SK-N-DZ (cell line): ENCODE data around the gene BLACAT1.
A peak's percentile ranks its signal among the peaks of the same experiment; 100 is the strongest.
"Not testable (repeated sequence)": the region's sequence is repeated elsewhere in the genome, so short reads cannot be mapped to it uniquely, and the experiment has no call there.

Source experiments
- DNase-seq: peaks from one replicate; pipeline ENCODE4 v3.0.0-alpha.2; 2015; ENCODE audit warnings: low spot score

BLACAT1 gene

GRCh38 chr1:205484985-205485967 lies 29.4 kb upstream of the BLACAT1 start:
- DNase-seq, result peak; percentile 81

- no peak for DNase-seq
Measured at GRCh38 chr1:205483372-205483771, 27.5 kb upstream of the BLACAT1 start.

- not testable (repeated sequence) for DNase-seq
Measured at GRCh38 chr1:205482587-205482986, 26.7 kb upstream of the BLACAT1 start.

DNA sequence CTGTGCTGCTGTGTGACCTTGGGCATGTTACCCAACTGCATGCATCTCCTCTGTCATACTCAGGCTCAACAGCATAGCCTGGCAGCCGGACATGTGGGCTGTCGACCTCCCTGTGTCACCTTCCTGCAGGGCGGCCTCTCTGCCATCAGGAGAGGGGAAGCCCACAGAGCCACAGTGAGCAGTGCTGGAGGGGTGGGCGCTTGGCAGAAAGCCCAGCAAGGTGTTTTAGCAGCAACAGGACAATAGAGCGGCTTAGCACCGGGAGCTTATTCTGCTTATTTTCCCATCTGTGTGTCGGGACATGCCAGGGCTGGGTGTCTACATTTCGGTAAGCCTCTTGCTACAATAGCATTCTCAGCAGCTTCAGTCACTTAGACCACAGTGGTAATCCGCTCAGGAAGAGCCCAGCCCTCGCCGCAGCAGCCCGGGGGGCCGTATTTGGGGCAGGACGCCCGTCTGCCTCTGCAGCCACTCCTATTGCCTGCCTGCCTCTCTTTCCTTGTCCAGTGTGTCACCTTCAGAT lies 25.8 kb upstream of the BLACAT1 start:
- no peak for DNase-seq

DNA sequence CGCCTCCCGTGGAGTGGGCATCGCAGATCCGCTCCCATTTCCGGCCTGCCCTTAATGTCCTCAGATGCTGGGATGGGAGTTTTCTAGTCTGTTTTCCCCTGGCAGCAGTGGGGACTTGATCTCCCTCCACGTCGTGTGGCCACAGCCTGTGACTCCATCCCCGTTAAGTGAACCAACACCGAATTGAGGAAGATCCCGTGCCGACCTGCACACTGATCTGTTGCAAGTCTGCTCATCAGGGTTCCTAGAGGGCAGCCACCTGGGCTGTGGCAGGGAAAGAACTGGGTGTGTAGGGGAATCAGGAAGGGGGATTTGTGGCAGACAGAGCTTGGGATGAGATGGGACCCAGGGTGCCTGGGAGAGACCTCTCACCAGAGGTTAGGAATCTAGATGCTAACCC lies 25.4 kb upstream of the BLACAT1 start:
- no peak for DNase-seq

GRCh38 chr1:205480349-205480985 lies 24.6 kb upstream of the BLACAT1 start:
- DNase-seq, result no peak

DNA sequence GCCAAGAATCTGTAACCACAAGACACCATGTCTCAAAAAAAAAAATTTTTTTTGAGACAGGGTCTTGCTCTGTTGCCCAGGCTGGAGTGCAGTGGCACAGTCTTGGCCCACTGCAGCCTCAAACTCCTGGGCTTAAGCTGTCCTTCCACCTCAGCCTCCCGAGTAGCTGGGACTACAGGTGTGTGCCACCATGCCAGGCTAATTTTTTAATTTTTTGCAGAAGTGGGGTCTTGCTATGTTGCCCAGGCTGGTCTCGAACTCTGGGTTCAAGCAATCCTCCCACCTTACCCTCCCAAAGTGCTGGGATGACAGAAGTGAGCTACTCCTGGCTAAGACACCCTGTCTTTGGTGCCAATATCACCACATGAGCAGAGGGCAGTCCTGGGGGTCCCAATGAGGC lies 23.1 kb upstream of the BLACAT1 start:
- DNase-seq, result not testable (repeated sequence)

- no peak for DNase-seq
Measured at GRCh38 chr1:205477759-205478247, 22.0 kb upstream of the BLACAT1 start.

GRCh38 chr1:205477121-205477758 lies 21.4 kb upstream of the BLACAT1 start:
- no peak for DNase-seq

DNA sequence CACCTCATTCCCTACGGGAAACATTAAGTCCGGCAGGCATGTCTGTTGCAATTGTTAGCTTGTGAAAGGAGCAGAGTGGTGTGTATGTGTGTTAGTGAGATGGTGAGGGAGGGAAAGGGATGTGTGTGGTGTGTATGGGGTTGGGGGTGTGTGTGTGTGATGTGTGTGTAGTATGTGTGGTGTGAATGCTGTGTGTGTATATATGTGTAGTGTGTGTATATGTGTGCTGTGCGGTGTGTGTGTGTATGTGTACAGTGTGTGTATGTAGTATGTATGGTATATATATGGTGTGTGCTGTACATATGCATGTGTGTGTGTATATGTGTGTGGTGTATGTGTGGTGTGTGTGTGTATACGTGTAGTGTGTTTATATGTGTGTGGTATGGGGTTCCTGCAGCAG lies 20.8 kb upstream of the BLACAT1 start:
- no peak for DNase-seq

DNA sequence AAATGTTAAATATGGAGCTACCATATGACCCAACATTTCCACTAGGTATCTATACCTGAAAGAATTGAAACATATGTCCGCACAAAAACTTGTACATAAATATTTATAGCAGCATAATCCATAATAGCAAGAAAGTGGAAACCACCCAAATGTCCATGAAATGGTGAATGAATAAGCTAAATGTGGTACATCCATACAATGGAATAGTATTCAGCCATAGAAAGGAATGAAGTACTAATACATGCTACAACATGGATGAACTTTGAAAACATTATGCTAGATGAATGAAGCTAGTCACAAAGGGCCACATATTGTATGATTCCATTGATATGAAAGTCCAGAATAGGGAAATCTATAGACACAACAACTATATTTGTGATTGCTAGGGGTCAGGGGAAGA lies 20.0 kb upstream of the BLACAT1 start:
- no peak for DNase-seq

- DNase-seq, result no peak
Measured at GRCh38 chr1:205474571-205474970, 18.7 kb upstream of the BLACAT1 start.

GRCh38 chr1:205473966-205474365 lies 18.1 kb upstream of the BLACAT1 start:
- no peak for DNase-seq

- no peak for DNase-seq
Measured at GRCh38 chr1:205473475-205473874, 17.6 kb upstream of the BLACAT1 start.

DNA sequence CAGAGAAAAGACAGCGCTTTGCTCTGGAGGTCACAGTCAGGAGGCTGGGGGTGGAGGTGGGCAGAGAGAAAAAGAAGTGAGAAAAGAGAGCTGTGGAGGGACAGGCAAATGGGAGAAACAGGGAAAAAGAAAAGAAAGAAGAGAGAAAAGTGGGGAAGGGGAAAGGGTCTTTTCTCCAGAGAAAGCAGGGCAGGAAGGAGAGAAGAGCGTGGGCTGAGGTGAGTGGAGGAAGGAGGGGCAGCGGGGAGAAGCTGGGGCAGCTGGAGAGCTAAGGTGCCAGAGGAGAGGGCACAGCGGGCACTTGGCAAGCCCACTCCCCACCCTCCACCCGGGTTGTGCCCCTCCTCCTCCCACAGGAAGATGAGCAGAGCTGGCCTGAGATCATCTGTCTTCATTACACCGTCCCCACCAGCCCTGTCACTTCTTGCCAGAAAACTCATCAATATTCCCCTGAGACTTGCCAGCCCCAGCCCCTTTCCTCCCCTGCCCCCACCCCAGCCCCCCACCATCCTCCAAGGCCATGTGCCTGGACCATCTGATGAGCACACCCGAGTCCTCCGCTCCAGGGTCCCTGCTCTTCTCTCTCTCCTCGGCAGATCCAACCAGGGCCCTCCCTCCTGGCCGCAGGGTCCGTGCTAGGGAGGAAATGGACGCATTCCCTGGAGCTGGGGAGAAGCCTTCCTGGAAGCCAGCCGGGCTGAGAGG lies 17.0 kb upstream of the BLACAT1 start:
- DNase-seq, result peak; percentile 62

GRCh38 chr1:205470131-205470530 lies 14.3 kb upstream of the BLACAT1 start:
- no peak for DNase-seq

DNA sequence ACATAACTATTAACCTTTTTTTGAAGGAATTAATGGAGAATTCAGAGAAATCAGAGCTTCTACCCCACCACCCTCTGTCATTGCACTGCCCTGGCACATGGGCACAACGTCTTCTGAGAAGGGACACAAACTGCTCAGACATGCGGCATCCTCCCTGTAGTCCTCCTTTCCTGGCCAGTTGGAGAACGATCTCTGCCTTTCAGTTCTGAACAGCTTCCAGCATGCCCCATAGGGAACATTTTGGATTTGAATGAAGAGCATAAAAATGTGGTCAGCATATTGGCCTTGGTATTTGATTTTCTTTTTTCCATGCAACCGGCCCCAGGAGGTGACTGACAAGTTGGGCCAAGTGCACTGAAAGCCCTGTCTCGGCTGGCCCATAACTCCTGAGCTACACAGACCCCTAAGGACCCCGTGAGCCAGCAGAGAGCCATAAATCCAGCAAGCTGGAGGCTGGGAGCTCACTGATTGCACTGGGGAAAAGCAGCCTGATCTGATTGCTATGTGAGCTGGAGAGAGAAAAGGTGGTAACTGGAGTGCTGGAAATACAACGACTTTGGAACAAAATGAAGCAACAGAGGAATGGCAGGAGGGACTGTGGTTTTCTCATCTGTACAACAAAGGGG lies 10.9 kb upstream of the BLACAT1 start:
- no peak for DNase-seq

- DNase-seq, result no peak
Measured at GRCh38 chr1:205465392-205465791, 9.5 kb upstream of the BLACAT1 start.

- no peak for DNase-seq
Measured at GRCh38 chr1:205458777-205459566, 3.1 kb upstream of the BLACAT1 start.
